Keratinocyte (primary cell): Measurements from ENCODE around the gene TNFAIP8L3. TPM values are rescaled to one million over a fixed set of nuclear protein-coding genes. Genes with fewer than 3 reads are reported as not detected.

Experiments used
- DNase-seq: peaks from one replicate; pipeline ENCODE4 v3.0.0-alpha.2; 2011; ENCODE audit warnings: low read depth, missing footprints, low spot score
- FAIRE-seq: peaks from 2 replicates; lab custom pipeline; 2011; peaks lifted over from hg19 to GRCh38; lab: Jason Lieb, UNC
- H2AFZ ChIP-seq: 2 replicates; pipeline ENCODE4 v1.6.0; 2012; ENCODE audit warnings: low read length, control low read depth, inconsistent platforms; ENCODE audit not compliant: control insufficient read depth
- H3K27ac ChIP-seq: 2 replicates; pipeline ENCODE4 v1.5.1; 2011; ENCODE audit warnings: low read length; ENCODE audit not compliant: control insufficient read depth, insufficient read depth
- H3K27me3 ChIP-seq: 3 replicates; pipeline ENCODE4 v1.6.0; 2011; ENCODE audit warnings: low read length; ENCODE audit not compliant: control insufficient read depth, insufficient read depth; ENCODE audit errors: extremely low read depth
- H3K36me3 ChIP-seq, 2 experiments: 2 replicates in 1 of 2; 3 replicates in 1 of 2; pipeline ENCODE4 v1.5.1; 2011; ENCODE audit warnings: low read length in 2 of 2, mild to moderate bottlenecking in 1 of 2; ENCODE audit not compliant: control insufficient read depth in 2 of 2, insufficient read depth in 2 of 2; ENCODE audit errors: extremely low read depth in 1 of 2
- H3K4me1 ChIP-seq: 3 replicates; pipeline ENCODE4 v1.5.1; 2011; ENCODE audit warnings: low read length; ENCODE audit not compliant: control insufficient read depth, insufficient read depth; ENCODE audit errors: extremely low read depth
- H3K4me2 ChIP-seq: 3 replicates; pipeline ENCODE4 v1.6.0; 2011; ENCODE audit warnings: low read depth, low read length; ENCODE audit not compliant: control insufficient read depth, insufficient read depth; ENCODE audit errors: extremely low read depth
- H3K4me3 ChIP-seq, 3 experiments: fragments of 200-600 bp in 1 of 3; sonication (generic) in 1 of 3; 2 replicates in 2 of 3; 3 replicates in 1 of 3; pipeline ENCODE4 v1.5.1; 2011 to 2016; ENCODE audit warnings: low read length in 3 of 3, mild to moderate bottlenecking in 3 of 3, control low read depth in 2 of 3, inconsistent platforms in 1 of 3, low read depth in 1 of 3, mixed read lengths in 1 of 3, mixed run types in 1 of 3, moderate library complexity in 1 of 3; ENCODE audit not compliant: control insufficient read depth in 2 of 3, insufficient read depth in 2 of 3; ENCODE audit errors: extremely low read depth in 1 of 3
- H3K79me2 ChIP-seq: 2 replicates; pipeline ENCODE4 v1.6.0; 2012; ENCODE audit warnings: low read length; ENCODE audit not compliant: control insufficient read depth, insufficient read depth
- H3K9ac ChIP-seq: 3 replicates; pipeline ENCODE4 v1.6.0; 2011; ENCODE audit warnings: low read length; ENCODE audit not compliant: control insufficient read depth, insufficient read depth; ENCODE audit errors: extremely low read depth
- H3K9me1 ChIP-seq: 3 replicates; pipeline ENCODE4 v1.6.0; 2011; ENCODE audit warnings: low read length; ENCODE audit not compliant: control insufficient read depth, insufficient read depth; ENCODE audit errors: extremely low read depth
- H3K9me3 ChIP-seq: 2 replicates; pipeline ENCODE4 v1.5.1; 2012; ENCODE audit warnings: low read depth, low read length; ENCODE audit not compliant: control insufficient read depth
- H4K20me1 ChIP-seq: 3 replicates; pipeline ENCODE4 v1.6.0; 2011; ENCODE audit warnings: low read length; ENCODE audit not compliant: control insufficient read depth, insufficient read depth; ENCODE audit errors: extremely low read depth
- CTCF ChIP-seq, 3 experiments: IDR thresholded peaks in 1 of 3; conservative IDR thresholded peaks in 1 of 3; optimal IDR thresholded peaks in 1 of 3; 2 replicates in 2 of 3; 3 replicates in 1 of 3; pipeline versions ENCODE3 to v1.5.1; 2011; ENCODE audit warnings: low read length in 3 of 3, mild to moderate bottlenecking in 3 of 3, moderate library complexity in 2 of 3, control low read depth in 1 of 3, inconsistent platforms in 1 of 3; ENCODE audit not compliant: insufficient read depth in 2 of 3; ENCODE audit errors: extremely low read depth in 1 of 3
- EZH2 ChIP-seq: IDR thresholded peaks from one replicate; pipeline ENCODE4 v1.6.1; 2012; ENCODE audit warnings: inconsistent platforms, mild to moderate bottlenecking, low read length, moderate library complexity
- dilution Hi-C: fragments of 300-500 bp; cut with MboI; formaldehyde crosslinking; loops from one replicate; pipeline ENCODE4 v1.7.0; 2020; ENCODE audit warnings: low sequenced_read_pairs; ENCODE audit not compliant: extremely low pct_ligation_motif_present
- polyA plus RNA-seq, 5 experiments: library from polyadenylated mRNA; depleted of rRNA in 3 of 5; stranded (reverse) in 3 of 5; stranded (forward) in 1 of 5; unstranded in 1 of 5; fragments of >200 nt; gene quantifications; 1 replicate in 1 of 5; 2 replicates in 3 of 5; 3 replicates in 1 of 5; pipeline versions ENCODE4 v1.2.1 to v1.2.3, GENCODE V29; 2011 to 2012; ENCODE audit warnings: missing spikeins in 2 of 5, low read depth in 1 of 5, low replicate concordance in 1 of 5

The TNFAIP8L3 gene
- polyA plus RNA-seq, 1 donor (not counting 4 experiments of a cell fraction or from before 2014, with no cell fraction given), result 0.51 TPM

GRCh38 chr15:51092480-51093040 lies 2.1 kb downstream of the TNFAIP8L3 start:
- Histone ChIP-seq H3K9me3 (no peaks in the 10 kb centered on the region), H3K27ac (no peak overlapping the region), H3K9ac (no peak overlapping the region), H4K20me1 (no peaks in the 10 kb centered on the region), H3K4me2 (no peak overlapping the region), H2AFZ (no peak overlapping the region), H3K27me3 (peaks cover 42% of the 10 kb centered on the region), H3K4me3 (no peak overlapping the region), H3K79me2 (no peaks in the 10 kb centered on the region), H3K4me1 (no peaks in the 10 kb centered on the region), H3K9me1 (no peaks in the 10 kb centered on the region), H3K36me3 (no peaks in the 10 kb centered on the region)
- FAIRE-seq (no peak), DNase-seq (no peak)
- dilution Hi-C loops, result no loop called here
- TF ChIP-seq CTCF (optimal IDR thresholded peaks at IDR 0.05 in 1 of 3, IDR thresholded peaks at IDR 0.05 in 1 of 3, conservative IDR thresholded peaks at IDR 0.05 in 1 of 3; ENCODE audit: extremely low read depth in 1 of 3, insufficient read depth in 2 of 3, low read length in 3 of 3) (no peak), EZH2 (no peak)

GRCh38 chr15:51090753-51091152 lies 4.0 kb downstream of the TNFAIP8L3 start:
- no peaks in the 10 kb centered on the region for H3K4me1 ChIP-seq
- H4K20me1 ChIP-seq, result no peaks in the 10 kb centered on the region
- no peaks in the 10 kb centered on the region for H3K36me3 ChIP-seq
- no peak overlapping the region for H2AFZ ChIP-seq
- no peaks in the 10 kb centered on the region for H3K79me2 ChIP-seq
- FAIRE-seq (no peak), DNase-seq (no peak)
- dilution Hi-C loops, result no loop called here
- H3K9ac ChIP-seq, result no peak overlapping the region
- no peak overlapping the region for H3K27ac ChIP-seq
- H3K4me2 ChIP-seq, result no peak overlapping the region
- H3K27me3 ChIP-seq, result peaks cover 32% of the 10 kb centered on the region
- H3K4me3 ChIP-seq, result no peak overlapping the region
- no peaks in the 10 kb centered on the region for H3K9me3 ChIP-seq
- H3K9me1 ChIP-seq, result no peaks in the 10 kb centered on the region
- TF ChIP-seq CTCF (optimal IDR thresholded peaks at IDR 0.05 in 1 of 3, IDR thresholded peaks at IDR 0.05 in 1 of 3, conservative IDR thresholded peaks at IDR 0.05 in 1 of 3; ENCODE audit: extremely low read depth in 1 of 3, insufficient read depth in 2 of 3, low read length in 3 of 3), result no peak
- no peak for TF ChIP-seq EZH2
